Limb (tissue), 2 donors: ENCODE measurements around the gene IMPA2.
"Not testable (repeated sequence)": the region's sequence is repeated elsewhere in the genome, so short reads cannot be mapped to it uniquely, and the experiment has no call there.

Experiments used
- DNase-seq, 2 donors: peaks; one replicate each; pipeline ENCODE4 v3.0.0-alpha.2; 2016; ENCODE audit errors: extremely low spot score in 2 of 2

The IMPA2 gene

DNA sequence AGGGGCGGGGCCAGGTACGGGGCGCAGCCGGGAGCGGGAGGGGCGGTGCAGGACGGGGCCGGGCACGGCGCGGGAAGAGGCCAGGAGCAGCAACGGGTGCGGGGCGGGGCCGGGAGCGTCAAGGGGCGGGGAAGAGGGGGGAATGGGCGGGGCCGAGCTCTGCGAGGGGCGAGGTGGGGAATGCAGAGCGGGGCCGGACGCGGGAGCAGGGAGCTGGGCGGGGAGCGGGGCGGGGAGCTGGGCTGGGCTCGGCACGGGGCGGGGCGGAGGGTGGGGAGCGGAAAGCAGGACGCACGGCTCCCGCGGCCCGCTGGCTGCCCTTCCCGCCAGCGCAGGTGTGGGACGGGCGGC lies at the start of gene IMPA2:
IMPA2 (plus strand) TSS at position 316 of the 351 bp plus-strand sequence. CDS start 163 bp downstream, outside the sequence.
- DNase-seq, result no peak

DNA sequence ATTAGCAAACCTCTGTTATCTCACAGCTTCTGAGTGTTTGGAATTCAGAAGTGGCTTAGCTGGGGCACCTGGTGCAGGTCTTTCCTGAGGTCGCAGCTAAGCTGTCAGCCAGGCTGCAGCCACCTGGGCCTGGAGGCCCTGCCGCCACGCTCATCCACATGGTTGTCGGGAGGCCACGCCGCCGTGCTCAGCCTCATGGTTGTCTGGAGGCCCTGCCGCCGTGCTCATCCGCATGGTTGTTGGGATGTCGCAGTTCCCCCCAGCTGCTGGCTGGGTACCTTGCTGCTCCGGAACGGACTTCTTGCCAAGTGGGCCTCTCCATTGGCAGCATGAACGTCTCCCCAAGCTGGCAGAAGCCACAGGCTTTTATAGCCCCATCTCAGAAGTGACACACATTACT lies 48.9 kb upstream of the IMPA2 start:
- no peak for DNase-seq

DNA sequence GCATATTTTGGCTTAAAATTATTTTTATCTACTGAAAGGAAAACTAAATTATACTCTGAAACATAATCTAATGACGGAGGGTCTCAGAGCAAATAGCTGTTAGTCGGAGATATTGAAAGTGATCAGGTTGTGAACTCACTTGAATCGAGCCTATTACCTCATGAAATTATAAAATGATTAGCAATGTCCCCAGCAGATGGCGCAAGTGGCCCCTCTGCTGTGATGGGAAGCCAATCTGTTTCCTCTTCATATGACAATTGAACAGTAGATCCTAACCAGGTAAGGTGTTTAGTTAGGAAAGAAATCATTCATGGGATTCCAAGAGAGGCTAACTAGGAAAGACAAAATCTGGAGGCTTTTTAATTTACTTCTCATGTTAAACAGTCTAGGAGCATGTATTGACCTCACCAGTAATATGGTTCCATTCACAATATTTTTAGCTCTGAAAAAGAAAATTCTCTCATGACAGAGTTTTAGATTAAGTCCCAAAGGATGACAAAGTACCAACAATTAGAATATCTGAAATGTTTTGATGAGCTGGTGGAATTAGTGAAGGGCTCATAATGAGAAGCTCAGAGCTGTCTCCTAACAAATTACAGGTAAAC lies 43.3 kb upstream of the IMPA2 start:
- DNase-seq, result peak; percentile 75 to 82

DNA sequence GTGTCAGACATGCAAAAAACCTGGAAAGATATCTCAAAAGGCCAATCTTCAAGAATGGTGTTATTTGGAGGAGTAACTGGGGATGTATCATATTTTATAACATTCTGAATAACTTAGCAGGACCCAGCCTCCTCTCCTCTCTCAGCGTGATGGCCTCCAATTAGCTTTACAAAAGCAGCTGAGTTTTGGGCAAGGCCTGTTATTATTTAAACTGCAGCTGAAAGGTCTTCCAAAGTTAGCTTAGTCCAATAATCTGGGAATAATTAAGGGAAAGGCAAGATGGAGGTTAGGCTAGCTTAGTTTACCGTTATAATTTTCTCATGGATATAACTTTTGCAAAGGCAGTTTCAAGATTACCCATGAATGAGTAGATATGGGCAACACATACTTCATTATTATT lies 40.4 kb upstream of the IMPA2 start:
- no peak for DNase-seq

DNA sequence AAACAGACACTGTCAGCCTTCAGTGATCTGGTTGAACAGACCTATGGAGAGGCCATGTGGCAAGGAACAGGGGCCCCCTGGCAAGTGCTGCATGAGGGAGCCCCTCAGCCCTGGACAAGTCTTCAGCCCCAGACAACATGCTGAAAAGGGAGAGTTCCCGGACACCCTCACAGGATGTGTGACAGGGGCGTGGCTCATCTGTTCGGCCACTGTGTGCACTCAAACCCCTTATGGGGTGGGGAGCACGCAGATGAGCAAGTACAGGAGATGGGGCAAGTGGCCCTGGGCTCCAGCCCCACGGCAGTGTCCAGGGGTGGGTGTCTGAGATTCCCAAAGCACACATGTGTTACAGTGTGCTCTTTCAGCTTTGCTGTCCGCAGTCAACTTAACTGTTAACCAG lies 37.8 kb upstream of the IMPA2 start:
- no peak for DNase-seq

DNA sequence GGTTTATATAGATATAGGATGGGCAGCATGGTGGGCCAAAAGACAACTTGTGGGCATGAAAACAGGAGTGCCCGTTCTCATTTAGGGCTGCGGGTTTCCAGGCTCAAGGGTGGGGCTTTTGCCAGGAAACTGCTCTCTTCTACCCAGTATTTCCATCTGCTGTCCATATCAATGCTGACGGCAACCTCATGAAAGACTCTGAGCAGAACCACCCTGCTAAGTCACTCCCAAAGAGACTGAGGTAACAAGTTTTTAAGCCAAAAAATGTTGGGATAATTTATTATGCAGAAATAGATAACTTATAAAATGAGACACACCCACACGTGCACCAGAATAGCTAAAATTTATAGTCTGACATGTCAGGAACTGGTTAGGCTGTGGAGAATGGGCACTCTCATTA lies 37.1 kb upstream of the IMPA2 start:
- DNase-seq, result no peak

DNA sequence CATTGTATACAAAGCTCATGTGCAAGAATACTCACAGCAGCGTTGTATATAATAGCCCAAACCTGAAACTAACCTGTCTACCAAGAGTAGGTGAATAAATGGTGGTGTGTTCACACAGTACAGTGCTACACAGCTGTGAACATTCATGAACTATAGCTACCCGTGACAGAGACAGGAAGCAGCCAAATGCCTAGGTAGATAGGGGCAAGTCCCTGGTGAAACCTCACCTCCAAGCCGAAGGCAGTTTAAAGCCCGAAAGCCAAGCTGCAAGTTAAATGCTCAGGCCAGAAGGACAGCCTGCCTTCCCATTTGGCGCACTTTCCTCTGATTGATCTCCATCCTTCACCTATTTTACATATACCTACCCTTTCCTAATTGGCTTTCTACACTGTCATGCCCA lies 36.5 kb upstream of the IMPA2 start:
- no peak for DNase-seq

DNA sequence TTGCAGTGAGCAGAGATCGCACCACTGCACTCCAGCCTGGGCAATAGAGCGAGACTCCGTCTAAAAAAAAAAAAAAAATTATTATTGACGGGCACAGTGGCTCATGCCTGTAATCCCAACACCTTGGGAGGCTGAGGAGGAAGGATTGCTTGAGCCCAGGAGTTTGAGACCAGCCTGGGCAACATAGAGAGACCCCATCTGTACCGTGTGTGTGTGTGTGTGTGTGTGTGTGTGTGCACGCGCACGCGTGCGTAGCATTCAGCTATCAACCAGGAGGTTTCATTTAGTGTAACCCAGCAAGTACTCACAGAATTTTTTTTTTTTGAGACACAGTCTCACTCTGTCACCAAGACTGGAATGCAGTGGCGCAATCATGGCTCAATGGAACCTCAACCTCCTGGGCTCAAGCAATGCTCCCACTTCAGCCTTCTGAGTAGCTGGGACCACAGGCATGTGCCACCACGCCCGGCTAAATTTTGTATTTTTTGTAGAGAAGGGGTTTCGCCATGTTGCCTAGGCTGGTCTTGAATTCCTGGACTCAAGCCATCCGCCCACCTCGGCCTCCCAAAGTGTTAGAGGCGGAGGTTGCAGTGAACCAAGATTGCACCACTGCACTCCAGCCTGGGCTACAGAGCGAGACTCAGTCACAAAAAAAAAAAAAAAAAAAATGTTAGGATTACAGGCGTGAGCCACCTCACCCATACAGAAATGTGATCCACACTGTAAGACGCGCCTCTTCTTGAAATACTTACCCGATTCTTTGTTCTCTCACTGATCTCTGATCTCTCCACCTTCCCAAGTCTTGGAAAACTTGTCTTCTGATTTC lies 35.3 kb upstream of the IMPA2 start:
- DNase-seq, result not testable (repeated sequence)

DNA sequence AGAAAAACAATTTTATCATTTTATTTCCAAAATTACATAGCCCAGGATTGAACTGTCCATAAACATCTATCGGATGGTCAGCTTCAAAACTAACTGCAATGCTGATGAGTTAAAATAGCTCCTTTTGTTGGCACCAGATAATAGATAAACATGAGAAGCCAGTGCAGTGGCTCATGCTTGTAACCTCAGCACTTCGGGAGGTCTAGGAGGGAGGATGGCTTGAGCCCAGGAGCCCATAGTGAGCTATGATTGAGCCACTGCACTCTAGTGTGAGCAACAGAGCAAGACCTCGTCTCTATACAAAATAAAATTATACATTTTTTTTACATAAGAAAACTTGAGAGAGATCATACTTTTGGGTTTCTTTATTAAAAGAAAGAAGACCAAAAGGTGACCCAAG lies 34.6 kb upstream of the IMPA2 start:
- no peak for DNase-seq

DNA sequence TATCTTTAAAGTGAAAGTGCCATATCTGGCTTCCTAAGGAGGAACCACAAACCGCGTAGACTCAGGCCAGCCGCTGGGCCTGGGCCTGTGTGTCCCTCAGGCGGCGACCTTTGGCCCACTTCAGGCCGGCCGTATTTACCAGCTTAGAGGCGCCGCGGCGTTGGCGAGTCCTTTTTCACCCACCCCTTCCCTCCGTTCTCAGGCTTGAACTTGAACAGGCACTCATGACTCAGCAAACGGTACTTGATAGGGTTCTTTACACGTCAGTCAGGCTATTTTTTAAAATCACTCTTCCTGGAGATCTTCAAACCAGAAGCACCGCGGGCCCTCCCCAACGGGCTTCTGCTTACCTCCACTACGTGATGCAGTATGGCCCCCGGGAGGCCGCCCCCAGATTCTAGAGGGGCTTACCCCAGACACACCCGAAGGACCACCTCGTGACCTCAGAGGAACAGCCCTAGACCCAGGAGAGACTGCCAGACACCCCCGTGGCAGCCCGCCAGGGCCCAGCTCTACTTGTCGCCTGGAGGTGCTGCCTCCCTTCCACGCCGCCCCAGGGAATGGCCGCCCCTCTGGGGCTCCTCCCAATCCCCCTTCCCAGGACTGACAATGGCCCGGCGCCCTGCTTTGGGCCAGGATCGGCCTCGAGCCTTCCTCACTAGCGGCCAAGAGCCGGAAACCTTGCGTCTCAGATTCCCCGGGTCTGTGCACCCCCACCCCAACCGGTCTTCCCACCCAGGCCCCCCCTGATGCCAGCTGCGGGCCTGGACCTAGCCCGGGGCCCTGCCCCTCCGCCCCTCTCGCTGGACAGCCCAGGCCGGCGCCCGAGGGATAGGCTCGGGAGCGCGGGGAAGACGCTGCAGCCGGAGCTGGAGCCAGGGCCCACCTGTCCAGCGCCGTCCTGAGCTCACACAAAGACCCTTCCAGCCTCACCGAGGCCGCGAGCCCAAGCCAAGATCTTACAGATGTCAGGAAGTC lies 33.8 kb upstream of the IMPA2 start:
- peak; percentile 76 to 78 for DNase-seq

DNA sequence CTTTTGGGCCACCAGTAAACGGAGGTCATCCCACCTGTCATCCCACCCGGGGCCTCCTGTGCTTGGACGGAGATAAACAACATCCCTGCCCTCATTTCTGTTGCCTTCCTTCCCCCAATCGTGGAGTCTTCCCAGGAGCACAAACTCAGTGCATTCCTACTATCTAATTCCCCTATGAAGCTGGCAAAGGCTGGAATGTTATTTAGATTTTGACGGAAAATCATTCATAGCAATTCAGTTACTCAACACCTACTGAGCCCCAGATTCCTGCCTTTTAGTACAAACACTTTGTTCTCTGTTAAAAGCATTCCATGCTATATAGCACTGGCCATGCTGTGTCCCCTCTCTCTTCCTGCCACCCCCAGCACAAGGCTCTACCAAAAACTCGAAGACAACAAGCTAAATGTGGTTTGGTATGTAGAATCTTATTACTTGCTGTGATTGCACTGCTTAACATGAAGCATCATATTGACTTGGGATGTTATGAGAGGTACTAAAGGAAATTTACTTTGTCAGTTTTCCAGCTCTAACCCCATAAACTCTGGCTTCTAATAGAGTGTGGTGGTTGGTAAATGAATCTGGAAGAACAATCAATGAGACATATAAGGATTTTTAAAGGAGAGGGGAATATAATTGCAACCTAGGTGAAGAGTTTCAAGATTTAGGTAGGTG lies 32.3 kb upstream of the IMPA2 start:
- DNase-seq, result no peak

DNA sequence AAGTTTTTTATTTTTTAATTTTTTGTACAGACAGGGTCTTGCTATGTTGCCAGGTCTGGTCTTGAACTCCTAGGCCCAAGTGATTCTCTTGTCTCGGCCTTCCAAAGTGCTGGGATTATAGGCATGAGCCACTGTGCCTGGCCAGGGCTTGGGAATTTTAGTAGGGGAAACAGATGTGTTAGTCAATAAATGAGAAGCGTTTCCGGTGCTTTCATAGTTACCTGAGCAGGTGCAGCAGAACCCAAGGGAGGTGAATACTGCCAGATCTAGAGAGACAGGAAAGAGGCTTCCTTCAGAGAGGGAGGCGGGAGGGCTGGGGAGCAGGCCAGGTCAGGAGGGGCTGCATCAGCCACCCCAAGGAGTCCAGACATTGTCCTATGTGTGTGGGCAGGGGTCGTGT lies 30.5 kb upstream of the IMPA2 start:
- no peak for DNase-seq

DNA sequence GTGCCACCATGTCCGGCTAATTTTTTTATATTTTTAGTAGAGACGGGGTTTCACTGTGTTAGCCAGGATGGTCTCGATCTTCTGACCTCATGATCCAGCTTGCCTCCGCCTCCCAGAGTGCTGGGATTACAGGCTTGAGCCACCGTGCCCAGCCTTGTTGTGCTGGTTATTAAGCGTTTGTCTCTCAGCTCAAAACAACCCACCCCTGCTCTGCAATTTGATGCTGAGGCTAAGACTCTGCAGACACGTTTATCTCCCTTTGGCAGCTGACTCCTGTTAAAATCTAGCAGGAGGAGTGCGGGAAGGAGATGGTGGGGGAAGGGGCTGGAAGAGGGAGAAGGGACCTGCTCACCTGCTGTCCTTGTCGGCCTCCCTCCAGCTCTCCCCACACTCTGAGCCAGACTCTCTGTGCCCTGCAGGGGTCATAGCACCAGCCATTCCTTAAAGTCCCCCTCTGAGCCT lies 29.9 kb upstream of the IMPA2 start:
- DNase-seq, result no peak

DNA sequence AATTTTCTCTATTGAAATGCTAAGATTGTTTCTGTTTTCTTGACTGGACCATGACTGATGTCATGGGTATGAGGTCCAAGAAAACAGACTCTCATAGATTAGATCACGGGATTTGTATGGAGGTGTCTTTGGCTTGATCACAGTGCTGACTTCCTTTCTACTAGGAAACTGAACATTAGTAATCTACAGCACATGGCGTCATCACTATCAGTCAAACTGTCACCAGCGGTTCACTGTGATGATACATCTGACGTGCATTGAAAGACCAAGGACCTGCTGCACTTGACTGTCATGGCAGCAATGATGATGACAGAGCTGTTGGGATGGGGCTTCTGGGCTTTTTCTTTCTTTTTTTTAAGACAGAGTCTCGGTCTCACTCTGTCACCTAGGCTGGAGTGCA lies 28.2 kb upstream of the IMPA2 start:
- DNase-seq, result no peak

DNA sequence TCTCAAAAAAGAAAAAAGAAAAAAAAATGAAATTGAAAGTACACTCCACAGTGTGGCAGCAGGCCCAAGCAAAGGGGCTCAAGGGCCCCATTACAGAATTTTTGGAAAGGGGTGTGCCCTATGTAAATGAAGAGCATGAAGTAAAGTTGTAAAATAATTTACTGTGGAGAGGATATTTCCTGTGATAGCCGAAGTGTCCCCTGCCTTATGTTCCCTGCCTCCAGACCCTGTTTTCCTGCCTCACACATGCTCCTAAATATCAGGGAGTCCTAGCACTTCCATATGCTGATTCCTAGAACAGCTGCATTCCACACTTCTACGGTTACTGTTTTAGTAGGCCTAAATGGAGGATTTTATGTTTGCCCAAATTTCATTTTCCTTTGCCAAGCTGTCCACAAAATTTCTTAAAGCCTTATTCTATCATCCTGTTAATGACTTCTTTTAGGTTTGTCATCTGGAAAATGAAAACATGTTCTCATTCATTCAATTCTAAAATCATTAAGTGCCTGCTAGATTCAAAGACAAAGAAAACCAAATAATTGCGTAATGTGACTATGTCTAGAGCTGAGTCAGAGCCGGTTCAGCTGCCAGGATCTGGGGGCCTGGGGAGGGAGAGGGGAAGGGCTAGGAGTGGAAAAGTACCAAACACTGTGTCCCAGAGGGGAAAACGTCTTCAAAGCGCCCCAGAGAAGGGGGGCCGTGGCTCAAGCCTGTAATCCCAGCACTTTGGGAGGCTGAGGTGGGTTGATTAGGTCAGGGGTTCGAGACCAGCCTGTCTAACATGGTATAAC lies 25.9 kb upstream of the IMPA2 start:
- peak; percentile 83 to 85 for DNase-seq

DNA sequence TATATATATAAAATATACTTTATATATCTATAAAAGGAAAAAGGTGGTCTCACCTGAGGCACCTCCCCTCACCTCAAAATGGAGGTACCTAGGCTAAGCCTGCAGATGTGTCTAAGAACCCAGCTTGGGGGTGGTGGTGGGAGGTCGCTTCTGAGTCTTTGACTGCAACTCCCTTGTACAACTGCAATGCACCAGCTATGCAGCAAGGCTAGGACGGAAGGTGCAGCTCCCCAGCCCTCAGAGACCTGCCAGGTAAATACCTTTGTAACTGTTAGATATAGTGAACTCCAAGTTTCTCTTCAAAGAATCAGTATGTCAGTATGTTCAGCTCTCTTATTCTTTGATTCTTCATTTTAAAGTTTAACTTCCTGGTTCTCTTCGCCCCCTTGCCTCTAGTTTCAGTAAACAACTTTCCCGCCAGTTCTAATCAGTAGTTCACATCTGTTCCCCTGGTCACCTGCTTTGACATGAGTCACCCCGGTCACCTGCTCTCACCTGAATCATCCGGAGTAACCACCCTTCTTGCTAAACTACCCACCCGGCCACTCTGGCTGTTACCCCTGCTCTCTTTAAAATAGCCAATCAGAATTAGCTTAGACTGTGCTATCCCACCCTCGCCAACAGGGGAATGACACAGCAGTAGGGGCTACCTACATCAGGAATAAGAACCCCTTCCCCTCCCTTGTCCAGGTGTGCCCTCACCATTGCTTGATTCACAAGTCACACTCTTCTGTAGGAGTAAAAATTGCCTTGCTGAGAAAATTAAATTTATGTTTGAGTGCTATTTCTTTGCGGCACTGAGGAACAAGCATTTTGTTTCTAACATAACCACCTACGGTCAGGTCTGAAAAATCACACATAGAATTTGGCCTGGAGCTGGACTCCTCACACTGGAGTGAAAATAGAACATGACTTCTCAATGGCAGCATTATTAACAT lies 24.7 kb upstream of the IMPA2 start:
- no peak for DNase-seq

DNA sequence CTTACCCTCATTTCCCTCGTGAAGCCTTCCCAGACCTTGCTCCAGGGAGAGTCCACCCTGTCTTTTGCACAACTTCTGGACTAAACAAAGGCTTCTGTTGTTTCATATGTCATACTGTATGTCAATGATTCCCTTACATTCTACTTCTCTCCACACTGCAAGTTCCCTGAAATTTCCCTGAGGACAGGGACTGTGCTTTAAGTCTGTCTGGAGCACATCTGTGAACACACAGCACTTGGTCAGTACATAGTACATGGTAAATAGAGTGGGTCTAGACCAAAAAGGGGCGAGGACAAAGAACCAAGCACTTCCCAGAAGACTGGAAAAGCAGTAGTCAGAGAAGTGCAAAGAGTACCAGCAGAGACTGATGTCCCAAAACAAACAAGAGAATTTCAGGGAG lies 23.7 kb upstream of the IMPA2 start:
- DNase-seq, result no peak

DNA sequence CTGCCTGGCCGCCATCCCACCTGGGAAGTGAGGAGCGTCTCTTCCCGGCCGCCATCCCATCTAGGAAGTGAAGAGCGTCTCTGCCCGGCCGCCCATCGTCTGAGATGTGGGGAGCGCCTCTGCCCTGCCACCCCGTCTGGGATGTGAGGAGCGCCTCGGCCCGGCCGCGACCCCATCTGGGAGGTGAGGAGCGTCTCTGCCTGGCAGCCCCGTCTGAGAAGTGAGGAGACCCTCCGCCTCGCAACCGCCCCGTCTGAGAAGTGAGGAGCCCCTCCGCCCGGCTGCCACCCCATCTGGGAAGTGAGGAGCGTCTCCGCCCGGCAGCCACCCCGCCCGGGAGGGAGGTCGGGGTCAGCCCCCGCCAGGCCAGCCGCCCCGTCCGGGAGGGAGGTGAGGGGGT lies 21.7 kb upstream of the IMPA2 start:
- DNase-seq, result not testable (repeated sequence)

DNA sequence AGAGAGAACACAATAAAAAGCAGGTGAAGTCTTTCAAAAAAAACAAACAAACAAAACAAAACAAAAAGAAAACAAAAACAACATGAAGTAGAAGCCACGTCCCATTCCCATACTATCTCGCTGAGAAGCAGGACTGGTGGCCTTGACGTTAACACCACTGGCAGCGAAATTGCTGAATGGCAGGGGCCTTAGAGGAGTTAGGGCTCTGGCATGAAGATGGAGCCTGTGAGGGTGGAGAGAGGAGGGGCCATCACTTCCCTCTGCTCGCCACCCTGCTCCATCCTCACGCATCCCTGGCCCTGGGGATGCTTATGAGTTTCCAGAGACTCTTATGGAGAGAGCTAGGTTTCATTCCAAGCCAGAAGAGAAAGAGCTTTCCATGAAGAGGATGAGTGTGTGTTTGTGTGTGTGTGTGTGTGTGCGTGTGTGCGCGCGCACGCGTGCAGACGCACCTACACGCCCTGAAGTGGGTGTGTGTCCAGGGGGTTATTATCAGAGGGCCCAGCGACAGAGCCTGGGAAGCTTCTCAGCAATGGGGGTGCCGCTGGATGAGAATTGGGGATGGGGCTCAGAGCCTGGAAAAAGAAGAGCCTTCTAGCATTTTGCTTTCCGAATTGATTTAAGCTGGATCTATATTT lies 20.4 kb upstream of the IMPA2 start:
- DNase-seq, result no peak
